ENCODE data around the gene CACNA1D. TPM values are rescaled to one million over a fixed set of nuclear protein-coding genes. Genes with fewer than 3 reads are reported as not detected.

Gene CACNA1D
- total RNA-seq, 1 experiment from 2014 or later: not detected

GRCh38 chr3:53589806-53590205 is 95.4 kb downstream of the CACNA1D start:
- intact Hi-C loops (cut with micrococcal nuclease; ENCODE audit: unreplicated experiment): no loop called here
- DNase-seq (ENCODE audit: low spot score): no peak
- H3K27me3 ChIP-seq (replicated peaks; ENCODE audit: insufficient read depth, low read depth, low read length, poor library complexity): no peaks in the 10 kb centered on the region
- H3K27ac ChIP-seq (ENCODE audit: low read depth, low read length, poor library complexity, severe bottlenecking): no peak overlapping the region
- no peak overlapping the region for H3K4me3 ChIP-seq (ENCODE audit: low read depth, low read length, poor library complexity, severe bottlenecking)
- POLR2A ChIA-PET (ENCODE audit: low non-redundant PET): no interaction called here
- no peaks in the 10 kb centered on the region for H3K36me3 ChIP-seq (ENCODE audit: insufficient read depth, low read length, poor library complexity, severe bottlenecking)
- TF ChIP-seq, protein P1, sequence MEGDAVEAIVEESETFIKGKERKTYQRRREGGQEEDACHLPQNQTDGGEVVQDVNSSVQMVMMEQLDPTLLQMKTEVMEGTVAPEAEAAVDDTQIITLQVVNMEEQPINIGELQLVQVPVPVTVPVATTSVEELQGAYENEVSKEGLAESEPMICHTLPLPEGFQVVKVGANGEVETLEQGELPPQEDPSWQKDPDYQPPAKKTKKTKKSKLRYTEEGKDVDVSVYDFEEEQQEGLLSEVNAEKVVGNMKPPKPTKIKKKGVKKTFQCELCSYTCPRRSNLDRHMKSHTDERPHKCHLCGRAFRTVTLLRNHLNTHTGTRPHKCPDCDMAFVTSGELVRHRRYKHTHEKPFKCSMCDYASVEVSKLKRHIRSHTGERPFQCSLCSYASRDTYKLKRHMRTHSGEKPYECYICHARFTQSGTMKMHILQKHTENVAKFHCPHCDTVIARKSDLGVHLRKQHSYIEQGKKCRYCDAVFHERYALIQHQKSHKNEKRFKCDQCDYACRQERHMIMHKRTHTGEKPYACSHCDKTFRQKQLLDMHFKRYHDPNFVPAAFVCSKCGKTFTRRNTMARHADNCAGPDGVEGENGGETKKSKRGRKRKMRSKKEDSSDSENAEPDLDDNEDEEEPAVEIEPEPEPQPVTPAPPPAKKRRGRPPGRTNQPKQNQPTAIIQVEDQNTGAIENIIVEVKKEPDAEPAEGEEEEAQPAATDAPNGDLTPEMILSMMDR (conservative IDR thresholded peaks at IDR 0.05; ENCODE audit: low read depth, low read length): no peak
- TF ChIP-seq EZH2 (IDR thresholded peaks at IDR 0.05; ENCODE audit: borderline replicate concordance, low read depth, low read length, poor library complexity, severe bottlenecking): no peak
- H3K4me1 ChIP-seq (ENCODE audit: insufficient read depth, low read length, poor library complexity, severe bottlenecking): no peaks in the 10 kb centered on the region
- no peaks in the 10 kb centered on the region for H3K9me3 ChIP-seq (ENCODE audit: low read depth, low read length, poor library complexity, severe bottlenecking)
- no TSS peak for BruUV-seq (replicated peaks)
- CTCF ChIA-PET: no interaction called here

DNA sequence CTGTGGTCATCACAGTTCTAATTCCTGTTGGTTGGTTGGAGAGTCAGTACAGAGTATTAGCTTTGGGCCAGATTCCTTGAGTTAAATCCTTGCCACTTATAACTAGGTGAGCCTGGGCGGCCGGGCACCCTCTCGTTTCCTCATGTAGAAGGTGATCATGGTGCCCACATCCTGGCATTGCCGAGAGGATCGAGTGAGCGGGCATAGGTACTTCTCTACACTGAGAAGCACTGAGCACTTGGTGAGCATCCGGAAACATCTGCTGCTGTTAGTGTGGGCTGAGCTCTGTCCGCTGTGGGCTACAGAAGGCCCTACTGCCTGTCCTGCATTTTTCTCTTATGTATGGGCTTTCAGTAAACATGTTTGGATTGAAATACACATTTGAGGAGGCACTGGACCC is 96.2 kb downstream of the CACNA1D start:
- no peak for DNase-seq (ENCODE audit: low spot score)
- H3K36me3 ChIP-seq (ENCODE audit: insufficient read depth, low read length, poor library complexity, severe bottlenecking): no peaks in the 10 kb centered on the region
- TF ChIP-seq EZH2 (IDR thresholded peaks at IDR 0.05; ENCODE audit: borderline replicate concordance, low read depth, low read length, poor library complexity, severe bottlenecking): no peak
- TF ChIP-seq, protein P1 (conservative IDR thresholded peaks at IDR 0.05; ENCODE audit: low read depth, low read length): no peak
- intact Hi-C loops (cut with micrococcal nuclease; ENCODE audit: unreplicated experiment): no loop called here
- no peaks in the 10 kb centered on the region for H3K9me3 ChIP-seq (ENCODE audit: low read depth, low read length, poor library complexity, severe bottlenecking)
- no TSS peak for BruUV-seq (replicated peaks)
- no peak overlapping the region for H3K4me3 ChIP-seq (ENCODE audit: low read depth, low read length, poor library complexity, severe bottlenecking)
- CTCF ChIA-PET: no interaction called here
- no peaks in the 10 kb centered on the region for H3K27me3 ChIP-seq (replicated peaks; ENCODE audit: insufficient read depth, low read depth, low read length, poor library complexity)
- no peak overlapping the region for H3K27ac ChIP-seq (ENCODE audit: low read depth, low read length, poor library complexity, severe bottlenecking)
- POLR2A ChIA-PET (ENCODE audit: low non-redundant PET): no interaction called here
- H3K4me1 ChIP-seq (ENCODE audit: insufficient read depth, low read length, poor library complexity, severe bottlenecking): no peaks in the 10 kb centered on the region

DNA sequence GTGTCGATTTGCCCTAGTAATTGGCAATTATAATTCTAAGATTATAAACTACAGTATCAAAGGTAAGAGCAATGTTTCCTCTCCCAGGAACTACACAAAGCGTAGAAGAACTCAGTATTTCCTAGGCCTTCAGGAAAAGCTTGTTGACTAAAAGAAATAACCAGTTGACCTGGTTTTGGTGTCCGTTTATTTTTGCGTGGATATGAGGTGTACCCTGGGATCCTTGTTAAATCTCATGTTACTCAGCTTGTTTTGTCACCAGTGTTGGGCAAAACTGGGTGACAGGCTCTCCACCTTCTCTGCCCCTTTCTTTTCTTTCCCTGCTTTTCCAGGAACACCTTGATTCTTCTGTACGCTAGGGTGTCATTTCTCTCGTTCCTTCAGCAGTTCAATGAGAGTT is 97.2 kb downstream of the CACNA1D start:
- BruUV-seq (replicated peaks): no TSS peak
- no peaks in the 10 kb centered on the region for H3K9me3 ChIP-seq (ENCODE audit: low read depth, low read length, poor library complexity, severe bottlenecking)
- intact Hi-C loops (cut with micrococcal nuclease; ENCODE audit: unreplicated experiment): no loop called here
- ChIA-PET POLR2A (ENCODE audit: low non-redundant PET) (no interaction called here), CTCF (no interaction called here)
- H3K4me1 ChIP-seq (ENCODE audit: insufficient read depth, low read length, poor library complexity, severe bottlenecking): no peaks in the 10 kb centered on the region
- no peaks in the 10 kb centered on the region for H3K27me3 ChIP-seq (replicated peaks; ENCODE audit: insufficient read depth, low read depth, low read length, poor library complexity)
- no peak overlapping the region for H3K4me3 ChIP-seq (ENCODE audit: low read depth, low read length, poor library complexity, severe bottlenecking)
- no peak overlapping the region for H3K27ac ChIP-seq (ENCODE audit: low read depth, low read length, poor library complexity, severe bottlenecking)
- H3K36me3 ChIP-seq (ENCODE audit: insufficient read depth, low read length, poor library complexity, severe bottlenecking): no peaks in the 10 kb centered on the region
- no peak for TF ChIP-seq EZH2 (IDR thresholded peaks at IDR 0.05; ENCODE audit: borderline replicate concordance, low read depth, low read length, poor library complexity, severe bottlenecking)
- TF ChIP-seq, protein P1 (conservative IDR thresholded peaks at IDR 0.05; ENCODE audit: low read depth, low read length): no peak
- no peak for DNase-seq (ENCODE audit: low spot score)

Measured in A673 (cell line).